Stomach smooth muscle (tissue), 2 donors: ENCODE measurements around the gene LMNB1.
"Not testable (repeated sequence)": the region's sequence is repeated elsewhere in the genome, so short reads cannot be mapped to it uniquely, and the experiment has no call there.

Experiments used
- H3K27ac ChIP-seq: one replicate; pipeline ENCODE4 v1.7.0; 2013; ENCODE audit warnings: mild to moderate bottlenecking, low read length, inconsistent platforms
- H3K27me3 ChIP-seq, 2 donors: one replicate each; pipeline ENCODE4 v1.7.0; 2013; ENCODE audit warnings: low read length in 2 of 2; ENCODE audit not compliant: insufficient read depth in 2 of 2, control insufficient read depth in 1 of 2
- H3K36me3 ChIP-seq, 2 donors: one replicate each; pipeline ENCODE4 v1.7.0; 2013; ENCODE audit warnings: low read length in 2 of 2; ENCODE audit not compliant: control insufficient read depth in 2 of 2, insufficient read depth in 2 of 2
- H3K4me1 ChIP-seq: one replicate; pipeline ENCODE4 v1.7.0; 2013; ENCODE audit warnings: low read length; ENCODE audit not compliant: control insufficient read depth, insufficient read depth
- H3K4me3 ChIP-seq, 2 donors: one replicate each; pipeline ENCODE4 v1.7.0; 2013; ENCODE audit warnings: low read length in 2 of 2
- H3K9ac ChIP-seq, 2 donors: one replicate each; pipeline ENCODE4 v1.7.0; 2013; ENCODE audit warnings: low read length in 2 of 2, mild to moderate bottlenecking in 1 of 2
- H3K9me3 ChIP-seq, 2 donors: one replicate each; pipeline ENCODE4 v1.7.0; 2013; ENCODE audit warnings: low read length in 2 of 2; ENCODE audit not compliant: control insufficient read depth in 2 of 2
- donor health status: healthy.
- donor health status: Pancreatic carcinoma.

Gene LMNB1

GRCh38 chr5:126808521-126808988 lies 31.6 kb downstream of the LMNB1 start:
- no peak overlapping the region for H3K27ac ChIP-seq
- no peaks in the 10 kb centered on the region for H3K9me3 ChIP-seq
- H3K4me3 ChIP-seq: no peak overlapping the region
- H3K27me3 ChIP-seq: no peaks in the 10 kb centered on the region
- no peak overlapping the region for H3K9ac ChIP-seq
- no peaks in the 10 kb centered on the region for H3K36me3 ChIP-seq
- no peaks in the 10 kb centered on the region for H3K4me1 ChIP-seq

GRCh38 chr5:126809916-126810315 lies 33.0 kb downstream of the LMNB1 start:
- Histone ChIP-seq H3K4me1 (no peaks in the 10 kb centered on the region), H3K36me3 (no peaks in the 10 kb centered on the region), H3K9ac (no peak overlapping the region), H3K27me3 (no peaks in the 10 kb centered on the region), H3K27ac (no peak overlapping the region), H3K4me3 (no peak overlapping the region), H3K9me3 (no peaks in the 10 kb centered on the region)

- Histone ChIP-seq H3K4me1 (no peaks in the 10 kb centered on the region), H3K27ac (no peak overlapping the region), H3K27me3 (no peaks in the 10 kb centered on the region), H3K36me3 (no peaks in the 10 kb centered on the region), H3K9me3 (no peaks in the 10 kb centered on the region), H3K9ac (no peak overlapping the region), H3K4me3 (no peak overlapping the region)
These were observed 33.9 kb downstream of the LMNB1 start for GRCh38 chr5:126810596-126811380.

- Histone ChIP-seq H3K9me3 (no peaks in the 10 kb centered on the region), H3K27ac (no peak overlapping the region), H3K4me1 (no peaks in the 10 kb centered on the region), H3K9ac (no peak overlapping the region), H3K4me3 (no peak overlapping the region), H3K27me3 (no peaks in the 10 kb centered on the region), H3K36me3 (no peaks in the 10 kb centered on the region)
These were observed 34.7 kb downstream of the LMNB1 start for GRCh38 chr5:126811515-126812198.

GRCh38 chr5:126812199-126812570 lies 35.2 kb downstream of the LMNB1 start:
- Histone ChIP-seq H3K9me3 (no peaks in the 10 kb centered on the region), H3K27ac (no peak overlapping the region), H3K4me3 (no peak overlapping the region), H3K4me1 (no peaks in the 10 kb centered on the region), H3K9ac (no peak overlapping the region), H3K27me3 (no peaks in the 10 kb centered on the region), H3K36me3 (no peaks in the 10 kb centered on the region)

DNA sequence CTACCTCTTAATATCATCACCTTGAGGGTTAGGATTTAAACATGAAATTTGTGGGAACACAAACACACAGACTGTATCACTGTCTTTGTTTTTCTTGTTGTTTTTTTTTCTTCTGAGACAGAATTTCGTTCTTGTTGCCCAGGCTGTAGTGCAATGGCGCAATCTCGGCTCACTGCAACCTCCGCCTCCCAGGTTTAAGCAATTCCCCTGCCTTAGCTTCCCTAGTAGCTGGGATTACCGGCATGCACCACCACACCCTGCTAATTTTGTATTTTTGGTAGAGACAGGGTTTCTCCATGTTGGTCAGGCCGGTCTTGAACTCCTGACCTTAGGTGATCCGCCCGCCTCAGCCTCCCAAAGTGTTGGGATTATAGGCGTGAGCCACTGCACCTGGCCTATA lies 36.9 kb downstream of the LMNB1 start:
- not testable (repeated sequence) for H3K9ac ChIP-seq, H3K9me3 ChIP-seq, H3K27ac ChIP-seq, H3K27me3 ChIP-seq, H3K36me3 ChIP-seq, H3K4me3 ChIP-seq, H3K4me1 ChIP-seq

GRCh38 chr5:126814721-126815404 lies 37.9 kb downstream of the LMNB1 start:
- no peaks in the 10 kb centered on the region for H3K27me3 ChIP-seq
- H3K4me3 ChIP-seq: no peak overlapping the region
- H3K9me3 ChIP-seq: no peaks in the 10 kb centered on the region
- H3K36me3 ChIP-seq: no peaks in the 10 kb centered on the region
- no peak overlapping the region for H3K9ac ChIP-seq
- H3K27ac ChIP-seq: no peak overlapping the region
- H3K4me1 ChIP-seq: no peaks in the 10 kb centered on the region

GRCh38 chr5:126816649-126817048 lies 39.7 kb downstream of the LMNB1 start:
- Histone ChIP-seq H3K27ac (no peak overlapping the region), H3K4me1 (no peaks in the 10 kb centered on the region), H3K9ac (no peak overlapping the region), H3K36me3 (no peaks in the 10 kb centered on the region), H3K9me3 (no peaks in the 10 kb centered on the region), H3K4me3 (no peak overlapping the region), H3K27me3 (no peaks in the 10 kb centered on the region)

DNA sequence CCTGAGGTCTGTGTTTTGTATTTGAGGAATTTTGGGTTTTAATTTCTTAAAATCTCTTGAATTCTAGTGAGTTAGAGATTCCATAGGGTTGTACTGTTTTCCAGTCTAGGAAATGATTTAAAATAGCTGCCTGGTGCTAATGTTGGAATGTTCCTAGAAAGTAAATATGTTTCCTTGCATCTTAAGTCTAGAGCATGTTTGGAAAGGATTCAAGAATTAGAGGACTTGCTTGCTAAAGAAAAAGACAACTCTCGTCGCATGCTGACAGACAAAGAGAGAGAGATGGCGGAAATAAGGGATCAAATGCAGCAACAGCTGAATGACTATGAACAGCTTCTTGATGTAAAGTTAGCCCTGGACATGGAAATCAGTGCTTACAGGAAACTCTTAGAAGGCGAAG lies 41.8 kb downstream of the LMNB1 start:
- H3K27me3 ChIP-seq: no peaks in the 10 kb centered on the region
- no peaks in the 10 kb centered on the region for H3K9me3 ChIP-seq
- H3K4me1 ChIP-seq: no peaks in the 10 kb centered on the region
- H3K36me3 ChIP-seq: no peaks in the 10 kb centered on the region
- H3K4me3 ChIP-seq: no peak overlapping the region
- no peak overlapping the region for H3K9ac ChIP-seq
- H3K27ac ChIP-seq: no peak overlapping the region

- no peaks in the 10 kb centered on the region for H3K27me3 ChIP-seq
- no peaks in the 10 kb centered on the region for H3K9me3 ChIP-seq
- no peak overlapping the region for H3K27ac ChIP-seq
- no peaks in the 10 kb centered on the region for H3K36me3 ChIP-seq
- no peak overlapping the region for H3K9ac ChIP-seq
- no peak overlapping the region for H3K4me3 ChIP-seq
- H3K4me1 ChIP-seq: no peaks in the 10 kb centered on the region
These were observed 42.3 kb downstream of the LMNB1 start for GRCh38 chr5:126819253-126819652.
